Stimulated activated CD8-positive, alpha-beta memory T cell treated with anti-CD3 and anti-CD28 coated beads, Interleukin-4, amount 100 ng/mL, for 4 hours (primary cell): ENCODE measurements around the gene SAMD4B.

Experiments
- DNase-seq, 2 donors: peaks; one replicate each; pipeline ENCODE4 v3.0.0-alpha.2; 2020; ENCODE audit warnings: low read depth in 2 of 2, low spot score in 1 of 2

SAMD4B gene

DNA sequence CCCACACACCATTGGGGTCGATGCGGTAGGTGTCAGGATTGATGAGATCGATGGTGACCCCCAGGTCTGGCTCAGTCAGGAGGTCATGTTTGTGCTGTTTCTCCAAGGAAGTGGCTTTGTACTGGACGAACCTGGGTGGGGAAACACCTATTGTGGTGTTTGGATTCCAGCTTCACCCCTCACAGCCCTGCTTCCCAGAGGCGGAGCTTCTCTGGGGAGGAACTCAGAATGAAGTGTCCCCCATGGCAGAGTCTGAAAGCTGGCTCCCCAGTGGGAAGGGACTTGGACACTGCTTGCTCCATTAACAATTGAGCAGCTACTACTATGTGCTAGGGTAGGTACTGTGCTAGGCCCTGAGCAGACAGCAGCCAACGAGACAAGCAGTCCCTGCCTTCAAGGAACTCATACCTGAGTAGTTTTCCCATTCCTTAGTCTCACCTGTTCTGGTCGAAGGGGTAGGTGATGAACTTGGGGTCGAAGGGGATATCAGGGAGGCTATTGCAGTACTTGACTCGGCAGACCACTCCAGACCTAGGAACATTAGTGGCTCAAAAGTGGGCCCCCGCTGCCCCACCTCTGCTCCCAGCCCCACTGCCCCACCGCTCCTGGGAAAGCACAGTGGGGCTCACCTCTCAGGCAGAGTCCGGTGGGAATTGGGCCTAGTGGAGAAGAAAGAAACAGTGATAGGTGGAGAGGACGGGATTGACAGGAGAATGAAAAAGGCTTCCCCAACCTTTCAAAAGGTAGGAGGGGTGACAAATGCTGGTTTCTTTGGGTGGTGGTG is 47.6 kb downstream of the SAMD4B start:
- no peak for DNase-seq

DNA sequence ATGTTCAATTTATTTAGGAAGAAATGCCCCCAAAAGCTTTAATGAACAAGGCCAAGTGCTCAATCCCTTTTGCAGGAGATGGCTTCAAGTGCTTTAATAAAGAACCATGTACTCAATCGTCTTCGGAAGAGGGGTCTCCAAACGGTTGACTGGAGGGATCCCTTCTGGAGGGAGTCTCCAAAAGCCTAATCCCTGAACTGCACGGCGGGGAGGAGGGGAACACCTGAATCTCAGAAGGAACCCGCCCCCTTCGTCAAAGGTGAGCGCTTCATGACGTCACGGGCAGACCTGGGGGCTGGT is 48.2 kb downstream of the SAMD4B start:
- peak; percentile 56 to 65 for DNase-seq

DNA sequence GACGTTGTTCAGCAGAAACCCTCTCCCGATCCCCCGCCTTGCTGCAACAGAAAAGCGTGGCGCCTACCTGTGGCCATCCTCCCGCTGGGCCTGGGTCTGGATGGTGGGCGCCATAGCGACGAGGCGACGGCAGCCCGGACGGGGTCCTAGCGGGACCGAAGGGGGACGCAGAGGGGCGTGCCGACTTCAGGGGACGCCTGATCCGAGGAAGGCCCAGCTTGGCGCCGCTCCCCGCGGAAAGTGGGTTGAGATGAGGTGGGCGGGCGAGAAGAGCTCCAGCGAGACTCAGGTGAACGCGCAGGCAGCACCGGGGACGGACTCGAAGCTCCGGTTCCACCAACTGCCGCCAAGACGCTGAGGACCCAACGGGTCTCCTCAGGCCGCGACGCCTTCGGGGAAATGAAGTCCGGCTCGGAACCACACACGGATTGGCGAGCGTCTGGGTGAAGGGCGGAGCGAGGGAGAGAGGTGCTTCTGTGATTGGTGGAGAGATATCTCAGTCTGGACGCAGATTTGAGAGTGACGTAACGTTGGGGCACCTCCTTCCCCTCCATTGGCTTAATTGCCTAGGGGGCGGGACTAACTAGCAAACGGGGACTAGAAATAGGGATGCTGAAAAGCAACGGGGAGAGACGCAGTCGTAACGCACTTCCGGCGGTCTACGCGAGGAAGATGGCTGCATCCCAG is 48.7 kb downstream of the SAMD4B start, which contains the start of the genes MED29 and PAF1:
Gene MED29, plus strand, starts transcription at position 628 of the 687 bp plus-strand sequence. Its CDS starts 45 bp downstream, at position 673.
Gene PAF1, minus strand, starts transcription at position 356 of the 687 bp plus-strand sequence. Its CDS starts 242 bp downstream, at position 114.
- DNase-seq, result peak; percentile 83 to 92

DNA sequence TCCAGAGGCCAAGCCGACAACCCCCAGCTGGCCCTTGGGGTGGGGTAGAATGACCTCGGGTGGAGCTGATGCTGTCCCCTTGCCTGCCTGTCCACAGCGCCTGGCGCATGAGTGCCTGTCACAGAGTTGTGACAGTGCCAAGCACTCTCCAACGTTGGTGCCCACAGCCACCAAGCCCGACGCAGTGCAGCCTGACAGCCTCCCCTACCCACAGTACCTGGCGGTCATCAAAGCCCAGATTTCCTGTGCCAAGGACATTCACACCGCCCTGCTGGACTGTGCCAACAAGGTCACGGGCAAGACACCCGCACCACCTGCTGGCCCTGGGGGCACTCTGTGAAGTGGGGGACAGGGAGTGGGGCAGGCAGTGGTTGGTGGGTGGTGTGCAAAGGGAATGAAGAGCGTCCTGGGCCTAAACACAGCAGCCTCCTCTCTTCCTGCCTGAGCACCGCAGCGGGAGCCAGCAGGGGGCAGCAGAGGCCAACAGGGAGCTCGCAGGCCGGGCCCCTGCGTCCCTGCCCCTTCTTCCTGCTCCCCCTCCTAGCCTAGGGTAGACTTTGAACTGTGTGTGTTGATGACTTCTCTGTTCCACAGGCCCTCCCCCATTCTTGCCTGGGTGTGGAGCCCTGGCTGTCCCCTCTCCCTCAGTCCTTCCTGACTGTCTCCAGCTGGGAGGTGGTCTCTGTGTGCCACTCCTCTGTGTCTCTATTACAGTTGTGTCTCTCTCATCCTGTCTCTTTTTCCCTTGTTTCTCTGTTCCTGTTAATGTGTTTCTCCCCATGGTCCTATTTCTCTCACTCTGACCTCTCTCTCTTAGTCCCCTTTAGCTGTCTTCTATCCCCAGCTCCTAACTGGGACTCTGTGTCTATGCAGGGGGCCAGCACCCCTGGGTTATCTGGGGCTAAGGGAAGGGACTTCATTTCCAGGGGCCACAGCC is 55.4 kb downstream of the SAMD4B start:
- peak; percentile 82 to 91 for DNase-seq

DNA sequence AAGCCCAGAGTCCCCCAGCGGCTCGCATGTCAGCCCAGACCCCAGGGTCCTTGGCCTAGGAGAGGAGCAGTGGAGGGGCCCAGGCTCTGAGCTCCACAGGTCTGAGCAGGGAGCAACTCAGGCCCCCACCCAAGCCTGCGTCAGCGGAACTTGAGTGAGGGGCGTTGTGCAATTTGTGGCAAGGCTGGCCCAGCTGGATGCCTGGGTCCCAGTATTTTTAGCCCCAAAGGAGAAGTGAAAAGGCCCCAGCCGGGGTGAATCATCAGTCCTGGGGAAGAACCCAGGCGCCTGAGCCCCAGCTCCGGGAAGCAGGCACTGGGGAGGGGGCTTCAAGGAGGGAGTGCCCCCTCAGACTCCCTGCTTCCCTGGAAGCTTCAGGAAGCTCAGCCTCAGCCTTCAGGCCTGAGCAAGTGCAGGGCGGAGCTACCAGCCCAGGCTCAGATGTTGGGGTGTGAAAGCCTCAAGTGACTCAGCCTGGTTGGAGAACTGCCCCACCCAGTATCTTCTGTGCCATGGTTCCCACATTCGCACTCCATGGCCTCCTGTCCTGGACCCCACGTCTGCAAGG is 56.2 kb downstream of the SAMD4B start:
- no peak for DNase-seq

DNA sequence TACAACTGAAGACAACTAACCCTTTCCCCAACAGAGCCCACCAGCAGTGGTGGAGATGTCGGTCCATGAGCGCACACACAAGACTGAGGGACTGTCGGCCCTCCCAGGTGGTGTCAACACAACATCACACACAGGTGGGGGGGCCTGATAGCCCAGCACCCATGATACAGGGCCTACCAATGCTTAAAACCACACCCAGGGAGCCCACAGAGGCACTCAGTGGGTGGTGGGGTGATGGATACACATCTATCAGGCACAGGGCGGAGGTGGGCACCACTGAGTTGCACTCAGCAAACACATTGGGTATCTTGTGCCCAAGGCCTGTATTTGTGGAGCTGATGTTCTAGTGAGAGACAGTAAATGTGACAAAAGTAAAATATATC is 57.4 kb downstream of the SAMD4B start:
- DNase-seq, result no peak

DNA sequence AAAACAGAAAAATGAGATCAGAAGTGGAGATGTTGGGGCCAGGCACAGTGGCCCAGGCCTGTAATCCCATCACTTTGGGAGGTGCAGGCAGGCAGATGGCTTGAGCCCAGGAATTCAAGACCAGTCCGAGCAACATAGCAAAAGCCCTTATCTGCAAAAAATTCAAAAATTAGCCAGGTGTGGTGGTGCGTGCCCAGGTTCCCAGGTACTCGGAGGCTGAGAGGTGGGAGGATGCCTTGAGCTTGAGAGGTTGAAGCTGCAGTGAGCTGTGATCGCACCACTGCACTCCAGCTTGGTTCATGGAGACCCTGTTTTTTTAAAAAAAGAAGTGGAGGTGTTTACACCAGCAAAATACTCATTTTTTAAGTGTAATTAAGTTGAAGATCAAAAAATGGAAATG is 57.8 kb downstream of the SAMD4B start:
- no peak for DNase-seq

DNA sequence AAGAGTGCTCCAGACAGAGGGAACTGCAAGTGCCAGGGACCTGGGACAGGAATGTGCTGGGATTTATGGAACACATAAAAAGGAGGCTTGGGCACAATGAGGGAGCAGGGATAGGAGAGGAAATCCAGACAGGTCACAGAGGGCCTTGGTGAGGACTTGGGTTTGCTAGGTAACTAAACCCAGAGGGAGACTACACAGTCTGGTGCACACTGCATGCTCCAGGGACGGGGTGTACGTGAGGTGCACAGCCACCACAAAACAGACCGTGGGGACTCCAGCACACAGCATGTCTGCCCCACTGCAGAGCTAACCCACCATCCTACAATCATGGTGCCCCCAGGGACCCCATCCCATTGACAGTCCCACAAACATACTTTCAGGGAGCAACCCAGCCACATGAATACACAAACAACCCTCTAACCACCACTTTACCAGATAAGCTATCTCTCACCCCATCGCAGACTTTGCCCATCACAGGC is 58.9 kb downstream of the SAMD4B start:
- no peak for DNase-seq

DNA sequence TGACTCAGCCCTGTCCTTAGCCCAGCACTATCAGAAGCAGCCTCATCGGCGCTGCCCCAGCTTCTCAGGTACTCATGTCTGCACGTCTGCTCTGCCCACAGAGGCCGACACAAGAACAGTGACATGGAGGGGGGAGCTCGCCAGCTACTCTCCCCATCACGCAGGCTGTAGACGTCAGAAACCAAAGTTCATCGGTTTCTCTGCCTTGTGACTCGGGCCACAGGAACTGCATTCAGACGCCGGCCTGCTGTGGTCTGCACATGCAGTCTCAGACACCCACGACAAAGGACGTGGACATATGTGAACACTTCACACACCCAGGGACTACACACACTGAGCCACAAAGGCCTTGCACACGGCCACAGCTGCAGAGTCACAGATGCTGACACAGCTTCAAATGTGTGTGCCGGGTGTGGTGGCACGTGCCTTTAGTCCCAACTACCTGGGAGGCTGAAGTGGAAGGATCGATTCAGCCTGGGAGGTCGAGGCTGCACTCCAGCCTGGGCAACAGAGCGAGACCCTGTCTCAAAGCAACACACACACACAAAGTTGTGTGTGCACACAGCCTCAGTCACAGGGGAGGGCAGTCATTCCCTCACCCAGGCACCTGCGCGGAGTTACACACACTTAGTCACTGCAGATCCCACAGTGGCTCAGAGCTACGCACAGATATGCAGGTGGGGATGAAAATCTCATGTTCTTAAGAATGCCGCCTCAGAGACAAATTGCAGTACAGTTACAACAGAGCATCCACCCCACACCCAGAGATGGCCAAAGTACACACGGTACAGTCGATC is 59.5 kb downstream of the SAMD4B start:
- DNase-seq, result peak; percentile 52 to 75

DNA sequence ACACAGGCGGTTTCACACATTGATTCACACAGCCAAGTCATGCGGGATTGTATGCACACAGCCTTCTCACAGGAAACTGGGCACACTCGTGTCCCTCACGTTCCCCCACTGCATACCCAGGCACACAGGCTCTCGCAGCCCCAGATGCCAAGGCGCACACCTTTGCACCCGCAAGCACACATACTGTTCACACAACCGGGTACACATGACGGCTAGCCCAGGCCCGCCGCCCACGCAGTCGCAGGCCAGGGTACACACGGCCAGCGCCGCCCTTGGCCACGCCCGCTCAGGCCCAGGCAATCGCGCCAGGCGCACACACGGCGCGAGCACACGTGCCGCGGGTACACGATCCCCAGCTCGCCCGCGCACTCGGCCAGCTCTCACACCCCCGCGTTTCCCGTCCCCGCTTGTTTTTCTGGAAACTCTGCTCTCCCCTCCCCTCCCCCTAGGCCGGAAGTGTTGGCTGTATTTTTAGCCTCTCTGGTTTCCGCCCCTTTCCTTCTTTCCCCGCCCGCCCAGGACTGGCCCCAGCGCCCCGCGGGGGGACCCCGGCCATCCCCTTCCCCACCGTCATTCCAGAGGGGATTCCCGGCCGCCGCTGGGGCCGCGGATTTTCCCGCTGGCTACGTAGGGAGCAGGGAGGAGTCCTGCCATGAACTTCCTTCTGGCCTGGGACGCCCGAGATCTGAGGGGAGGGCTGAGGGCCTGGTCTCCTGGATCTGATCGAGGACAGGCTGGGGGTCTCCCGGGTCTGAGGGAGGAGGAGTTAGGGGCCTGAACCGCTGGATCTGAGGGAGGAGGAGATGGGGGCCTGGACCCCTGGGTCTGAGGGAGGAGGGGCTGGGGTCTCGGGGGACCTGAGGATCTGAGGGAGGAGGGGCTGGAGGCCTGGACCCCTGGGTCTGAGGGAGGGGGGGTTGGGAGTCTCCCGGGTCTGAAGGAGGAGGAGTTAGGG is 60.4 kb downstream of the SAMD4B start:
- DNase-seq, result peak; percentile 73 to 83

DNA sequence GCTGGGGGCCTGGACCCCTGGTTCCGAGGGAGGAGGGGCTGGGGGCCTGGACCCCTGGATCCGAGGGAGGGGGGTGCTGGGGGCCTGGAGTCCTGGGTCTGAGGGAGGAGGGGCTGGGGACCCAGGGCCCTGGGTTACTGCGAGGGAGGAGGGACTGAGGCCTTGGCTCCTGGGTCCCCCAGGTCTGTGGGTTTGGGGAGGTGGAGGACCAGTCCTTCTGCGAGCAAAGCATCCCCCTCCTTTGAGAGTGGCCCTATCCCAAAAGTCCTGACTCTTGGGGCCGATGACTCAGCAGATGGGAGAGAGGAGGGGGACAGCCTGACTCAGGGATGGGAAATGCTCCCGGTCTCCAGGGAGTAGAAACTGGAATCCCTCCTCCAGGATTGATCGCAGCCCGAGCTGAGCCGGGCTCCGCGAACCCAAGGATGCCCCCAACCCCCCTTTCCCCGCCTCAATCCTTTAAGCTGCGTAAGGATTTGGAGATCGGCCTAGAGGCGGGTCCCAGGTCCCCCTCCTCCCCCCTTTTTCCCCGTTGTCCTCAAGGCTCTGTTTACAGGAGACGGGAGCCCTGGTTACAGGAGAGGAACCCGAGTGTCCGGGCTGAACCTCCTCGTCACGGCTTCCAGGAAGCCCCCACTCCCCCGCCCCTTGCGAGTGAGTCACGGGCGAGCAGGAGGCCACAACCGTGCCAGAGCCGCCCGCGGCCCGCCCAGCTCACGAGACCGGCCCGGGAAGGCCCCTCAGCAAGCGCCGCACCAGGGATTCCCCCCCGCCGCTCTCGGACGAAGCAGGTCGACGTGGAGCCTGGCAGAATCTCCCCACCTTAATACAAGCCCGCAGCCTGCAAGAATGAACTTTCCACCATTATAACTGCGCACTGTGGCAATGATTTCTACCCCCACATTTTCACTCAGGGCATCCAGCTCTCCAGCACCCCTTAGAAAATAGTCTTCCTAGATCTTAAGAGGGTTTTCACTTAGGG is 61.4 kb downstream of the SAMD4B start:
- DNase-seq, result peak; percentile 89 to 96

DNA sequence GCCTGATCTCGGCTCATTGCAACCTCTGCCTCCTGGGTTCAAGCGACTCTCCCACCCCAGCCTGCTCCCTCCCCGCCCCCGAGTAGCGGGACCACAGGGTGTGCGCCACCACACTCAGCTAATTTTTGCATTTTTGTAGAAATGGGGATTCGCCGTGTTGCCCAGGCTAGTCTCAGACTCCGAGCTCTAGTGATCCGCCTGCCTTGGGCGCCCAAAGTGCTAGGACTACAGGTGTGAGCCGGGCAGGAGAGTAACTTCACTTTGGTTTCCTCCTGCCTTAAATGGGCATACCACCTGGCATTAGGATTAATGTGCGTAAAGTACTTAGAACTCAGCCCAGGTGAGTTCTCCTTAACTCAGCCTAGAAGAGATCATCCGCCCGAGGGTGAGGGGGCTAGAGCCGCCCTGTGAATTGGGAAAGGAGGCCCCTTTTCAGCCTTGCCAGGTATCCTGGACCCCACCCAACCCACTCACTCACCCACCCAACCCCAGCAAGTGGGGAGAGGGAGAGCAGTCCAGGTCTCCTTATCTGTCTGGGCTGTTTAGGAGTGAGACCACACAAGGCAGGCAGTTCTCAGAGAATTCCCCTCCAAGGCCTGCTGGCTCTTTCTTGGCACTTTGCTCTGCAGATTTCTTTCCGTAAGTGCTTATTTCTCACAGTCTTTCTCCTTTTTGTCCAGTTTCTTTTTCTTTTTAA is 63.2 kb downstream of the SAMD4B start:
- DNase-seq, result no peak

DNA sequence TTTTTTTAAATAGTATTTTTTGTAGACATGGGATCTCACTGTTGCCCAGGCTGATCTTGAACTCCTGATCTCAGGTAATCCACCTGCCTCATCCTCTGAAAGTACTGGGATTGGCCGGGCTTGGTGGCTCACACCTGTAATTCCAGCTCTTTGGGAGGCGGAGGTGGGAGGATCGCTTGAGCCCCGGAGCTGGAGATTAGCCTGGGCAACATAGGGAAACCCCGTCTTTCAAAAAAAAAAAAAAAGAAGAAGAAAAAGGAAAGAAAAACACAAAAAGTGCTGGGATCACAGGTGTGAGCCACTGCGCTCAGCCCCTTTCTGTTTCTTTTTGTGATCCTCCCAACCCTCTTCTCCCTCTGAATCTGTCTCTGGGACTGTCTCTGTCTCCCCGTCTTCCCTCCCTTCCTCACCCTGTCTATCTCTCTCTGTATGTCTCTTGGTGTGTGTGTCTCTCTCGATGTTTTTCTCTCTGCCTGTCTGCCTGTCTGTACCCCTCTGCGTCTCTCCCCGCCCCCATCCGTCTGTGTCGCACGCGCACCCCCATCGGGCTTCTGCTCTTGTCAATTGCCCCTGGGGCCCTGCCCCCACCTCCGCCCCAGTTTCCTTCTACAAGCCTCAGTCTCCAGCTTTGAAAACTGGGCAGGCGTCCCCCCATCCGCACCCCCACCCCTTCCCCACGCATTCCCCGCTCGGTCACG is 63.9 kb downstream of the SAMD4B start:
- DNase-seq, result peak; percentile 76 to 85

DNA sequence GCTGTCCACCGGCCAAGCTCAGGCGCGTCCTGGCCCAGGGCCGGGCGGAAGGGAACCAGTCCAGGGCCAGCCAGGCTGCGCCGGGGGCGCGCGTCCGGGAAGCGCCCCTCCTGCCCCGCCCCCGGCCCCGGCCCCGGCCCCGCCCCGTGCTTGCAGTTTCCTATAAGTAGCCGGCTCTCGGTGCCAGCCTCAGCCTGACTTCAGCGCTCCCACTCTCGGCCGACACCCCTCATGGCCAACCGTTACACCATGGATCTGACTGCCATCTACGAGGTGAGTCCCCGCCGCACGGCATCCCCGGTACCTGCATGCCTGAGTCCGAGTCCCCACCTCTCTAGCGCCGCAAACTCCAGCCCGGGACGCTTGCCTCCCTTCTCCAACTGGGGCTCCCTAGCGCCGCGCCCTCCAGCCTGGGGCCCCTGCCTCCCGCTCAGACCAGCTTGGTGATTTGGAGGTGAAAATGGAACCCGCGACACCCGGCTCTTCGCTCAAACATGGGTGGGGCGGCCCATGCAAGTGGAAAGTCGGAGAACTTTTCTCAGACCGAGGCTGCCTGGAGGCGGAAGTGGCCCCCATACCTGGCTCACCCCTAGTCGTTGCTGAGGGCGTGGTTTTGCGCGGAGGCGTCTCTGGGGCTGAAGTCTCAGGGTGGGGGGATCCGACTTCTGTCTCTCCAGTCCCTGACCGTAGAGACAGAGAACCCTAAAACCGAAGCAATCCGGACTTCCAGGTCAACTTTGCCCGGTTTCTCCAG is 64.6 kb downstream of the SAMD4B start, which contains the start of gene ZFP36:
Gene ZFP36, plus strand, starts transcription at position 192 of the 754 bp plus-strand sequence. Its CDS starts 58 bp downstream, at position 250.
- peak; percentile 75 to 78 for DNase-seq

DNA sequence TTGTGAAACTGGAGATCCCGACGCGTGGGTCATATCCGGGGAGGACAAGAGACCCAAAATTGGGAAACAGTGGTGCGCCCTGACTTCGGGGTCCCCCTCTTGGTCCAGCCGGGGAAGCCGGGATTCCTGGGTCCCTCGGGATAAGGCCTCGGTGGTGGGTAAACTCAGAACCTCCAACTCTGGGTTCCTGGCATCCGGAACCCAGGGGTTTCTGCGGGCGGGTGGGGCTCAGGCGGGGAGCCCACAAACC is 65.1 kb downstream of the SAMD4B start:
- DNase-seq, result no peak
